GM19395 (cell line): ENCODE data around the gene SESN1.
A peak's percentile ranks its signal among the peaks of the same experiment; 100 is the strongest.
"Not testable (repeated sequence)": the region's sequence is repeated elsewhere in the genome, so short reads cannot be mapped to it uniquely, and the experiment has no call there.

ENCODE experiments used
- ATAC-seq: cut with Tn5 transposase; IDR thresholded peaks from one replicate; pipeline ENCODE4 v1.9.1; 2021; ENCODE audit warnings: mild to moderate bottlenecking, moderate library complexity; ENCODE audit not compliant: unreplicated experiment

Gene SESN1

GRCh38 chr6:109094416-109095035 lies at the start of gene SESN1:
SESN1 (minus strand) TSS chr6:109094846; CDS start chr6:109094073, 773 bp downstream.
- ATAC-seq = peak; percentile 66

GRCh38 chr6:109143191-109143590 lies 48.5 kb upstream of the SESN1 start:
- no peak for ATAC-seq

GRCh38 chr6:109142067-109142466 lies 47.4 kb upstream of the SESN1 start:
- not testable (repeated sequence) for ATAC-seq

GRCh38 chr6:109139109-109139508 lies 44.5 kb upstream of the SESN1 start:
- no peak for ATAC-seq

- ATAC-seq = not testable (repeated sequence)
These were observed 41.9 kb upstream of the SESN1 start for GRCh38 chr6:109136530-109136929.

GRCh38 chr6:109136039-109136438 lies 41.4 kb upstream of the SESN1 start:
- not testable (repeated sequence) for ATAC-seq

- not testable (repeated sequence) for ATAC-seq
These were observed 41.0 kb upstream of the SESN1 start for GRCh38 chr6:109135600-109135999.

GRCh38 chr6:109130065-109130464 lies 35.4 kb upstream of the SESN1 start:
- ATAC-seq = no peak

- no peak for ATAC-seq
These were observed 30.9 kb upstream of the SESN1 start for GRCh38 chr6:109125504-109125903.

- no peak for ATAC-seq
These were observed 29.6 kb upstream of the SESN1 start for GRCh38 chr6:109124219-109124618.

- no peak for ATAC-seq
These were observed 26.8 kb upstream of the SESN1 start for GRCh38 chr6:109121411-109121810.

- ATAC-seq = no peak
These were observed 24.3 kb upstream of the SESN1 start for GRCh38 chr6:109118871-109119354.

- no peak for ATAC-seq
These were observed 23.7 kb upstream of the SESN1 start for GRCh38 chr6:109118337-109118736.

- no peak for ATAC-seq
These were observed 22.8 kb upstream of the SESN1 start for GRCh38 chr6:109117346-109118035.

GRCh38 chr6:109112663-109113062 lies 18.0 kb upstream of the SESN1 start:
- ATAC-seq = not testable (repeated sequence)

- ATAC-seq = not testable (repeated sequence)
These were observed 15.0 kb upstream of the SESN1 start for GRCh38 chr6:109109663-109110062.

- ATAC-seq = no peak
These were observed 11.0 kb upstream of the SESN1 start for GRCh38 chr6:109105681-109106080.

GRCh38 chr6:109104512-109104911 lies 9.9 kb upstream of the SESN1 start:
- ATAC-seq = no peak

GRCh38 chr6:109103942-109104341 lies 9.3 kb upstream of the SESN1 start:
- ATAC-seq = no peak

- no peak for ATAC-seq
These were observed 8.1 kb upstream of the SESN1 start for GRCh38 chr6:109102762-109103161.

- no peak for ATAC-seq
These were observed 3.0 kb upstream of the SESN1 start for GRCh38 chr6:109097661-109098060.

- ATAC-seq = no peak
These were observed 1.6 kb upstream of the SESN1 start for GRCh38 chr6:109096208-109096607.

GRCh38 chr6:109095835-109096084 lies 1.1 kb upstream of the SESN1 start:
- ATAC-seq = no peak
